Activated B cell treated with CpG ODN at 0.5 μM for 24 hours (primary cell): Measurements from ENCODE around the gene KIF5C. TPM values are rescaled to one million over a fixed set of nuclear protein-coding genes. Genes with fewer than 3 reads are reported as not detected.

Experiments
- ATAC-seq: fragments of 200-7000 bp; cut with Tn5 transposase; one replicate; pipeline ENCODE4 v1.10.0; 2021; ENCODE audit warnings: low read depth, mild to moderate bottlenecking, moderate library complexity
- CTCF ChIA-PET: fragments of 350-600 bp; sonication (Branson Sonifier 250); formaldehyde crosslinking; loops from one replicate; lab custom pipeline; 2021; ENCODE audit warnings: antibody characterized with exemption; lab: Charles Lee
- POLR2A ChIA-PET: fragments of 350-600 bp; sonication (Branson Sonifier 250); formaldehyde crosslinking; loops from one replicate; lab custom pipeline; 2021; ENCODE audit warnings: antibody characterized with exemption; lab: Charles Lee
- DNase-seq: peaks from one replicate; pipeline ENCODE4 v3.0.0; 2022
- H3K27ac Mint-ChIP-seq: one replicate; pipeline ENCODE4 v1.8.0; 2020; ENCODE audit warnings: mixed read lengths
- H3K27me3 Mint-ChIP-seq: one replicate; pipeline ENCODE4 v1.8.0; 2021; ENCODE audit warnings: mixed read lengths
- H3K36me3 Mint-ChIP-seq: one replicate; pipeline ENCODE4 v1.8.0; 2021; ENCODE audit warnings: low read depth, mixed read lengths
- H3K4me1 Mint-ChIP-seq: one replicate; pipeline ENCODE4 v1.8.0; 2021; ENCODE audit warnings: mixed read lengths
- H3K4me3 Mint-ChIP-seq: one replicate; pipeline ENCODE4 v1.8.0; 2020; ENCODE audit warnings: mild to moderate bottlenecking, mixed read lengths
- H3K9me3 Mint-ChIP-seq: one replicate; pipeline ENCODE4 v1.8.0; 2020; ENCODE audit warnings: mixed read lengths
- intact Hi-C: fragments of 100-400 bp; cut with micrococcal nuclease; formaldehyde crosslinking; loops from one replicate; pipeline ENCODE4 v1.15.1; 2024
- total RNA-seq: library from RNA; stranded (reverse); gene quantifications from 2 replicates; pipeline ENCODE4 v1.2.3, GENCODE V29; 2022
- TF ChIP-seq, protein P1 (sequence below): fragments of 200-600 bp; IDR thresholded peaks from one replicate; pipeline ENCODE4 v1.8.0; 2022; ENCODE audit warnings: antibody characterized with exemption, mild to moderate bottlenecking

The KIF5C gene
- total RNA-seq, 1 donor from 2014 or later: 2.6 TPM

DNA sequence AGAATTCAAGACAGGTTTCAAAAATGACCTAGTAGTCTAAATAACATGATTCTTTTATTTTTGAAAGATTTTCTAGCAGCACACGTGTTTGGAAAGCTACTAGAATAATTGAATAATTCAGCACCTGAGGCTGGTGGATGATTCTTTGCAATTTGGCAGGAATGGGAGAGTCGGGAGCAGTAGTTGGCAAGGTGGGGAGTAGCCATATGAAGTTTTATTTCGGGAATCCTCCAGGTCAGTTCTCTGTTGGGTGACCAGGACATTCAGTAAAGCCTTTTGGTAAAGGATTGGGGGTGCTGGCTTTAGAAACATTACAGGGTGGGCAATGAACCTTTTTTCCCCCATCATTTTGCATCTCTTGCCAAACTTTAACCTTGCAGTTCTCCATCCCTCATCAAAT is 88.4 kb downstream of the KIF5C start:
- no peak for DNase-seq
- TF ChIP-seq, protein P1, sequence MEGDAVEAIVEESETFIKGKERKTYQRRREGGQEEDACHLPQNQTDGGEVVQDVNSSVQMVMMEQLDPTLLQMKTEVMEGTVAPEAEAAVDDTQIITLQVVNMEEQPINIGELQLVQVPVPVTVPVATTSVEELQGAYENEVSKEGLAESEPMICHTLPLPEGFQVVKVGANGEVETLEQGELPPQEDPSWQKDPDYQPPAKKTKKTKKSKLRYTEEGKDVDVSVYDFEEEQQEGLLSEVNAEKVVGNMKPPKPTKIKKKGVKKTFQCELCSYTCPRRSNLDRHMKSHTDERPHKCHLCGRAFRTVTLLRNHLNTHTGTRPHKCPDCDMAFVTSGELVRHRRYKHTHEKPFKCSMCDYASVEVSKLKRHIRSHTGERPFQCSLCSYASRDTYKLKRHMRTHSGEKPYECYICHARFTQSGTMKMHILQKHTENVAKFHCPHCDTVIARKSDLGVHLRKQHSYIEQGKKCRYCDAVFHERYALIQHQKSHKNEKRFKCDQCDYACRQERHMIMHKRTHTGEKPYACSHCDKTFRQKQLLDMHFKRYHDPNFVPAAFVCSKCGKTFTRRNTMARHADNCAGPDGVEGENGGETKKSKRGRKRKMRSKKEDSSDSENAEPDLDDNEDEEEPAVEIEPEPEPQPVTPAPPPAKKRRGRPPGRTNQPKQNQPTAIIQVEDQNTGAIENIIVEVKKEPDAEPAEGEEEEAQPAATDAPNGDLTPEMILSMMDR: no peak
- Mint-ChIP-seq H3K36me3 (peaks cover 2% of the 10 kb centered on the region), H3K27me3 (peaks cover 2% of the 10 kb centered on the region), H3K4me3 (no peak overlapping the region), H3K4me1 (peaks cover 7% of the 10 kb centered on the region), H3K27ac (no peak overlapping the region), H3K9me3 (no peaks in the 10 kb centered on the region)
- ATAC-seq: no peak
- intact Hi-C loops: no loop called here
- POLR2A ChIA-PET: no interaction called here
- CTCF ChIA-PET: no interaction called here

DNA sequence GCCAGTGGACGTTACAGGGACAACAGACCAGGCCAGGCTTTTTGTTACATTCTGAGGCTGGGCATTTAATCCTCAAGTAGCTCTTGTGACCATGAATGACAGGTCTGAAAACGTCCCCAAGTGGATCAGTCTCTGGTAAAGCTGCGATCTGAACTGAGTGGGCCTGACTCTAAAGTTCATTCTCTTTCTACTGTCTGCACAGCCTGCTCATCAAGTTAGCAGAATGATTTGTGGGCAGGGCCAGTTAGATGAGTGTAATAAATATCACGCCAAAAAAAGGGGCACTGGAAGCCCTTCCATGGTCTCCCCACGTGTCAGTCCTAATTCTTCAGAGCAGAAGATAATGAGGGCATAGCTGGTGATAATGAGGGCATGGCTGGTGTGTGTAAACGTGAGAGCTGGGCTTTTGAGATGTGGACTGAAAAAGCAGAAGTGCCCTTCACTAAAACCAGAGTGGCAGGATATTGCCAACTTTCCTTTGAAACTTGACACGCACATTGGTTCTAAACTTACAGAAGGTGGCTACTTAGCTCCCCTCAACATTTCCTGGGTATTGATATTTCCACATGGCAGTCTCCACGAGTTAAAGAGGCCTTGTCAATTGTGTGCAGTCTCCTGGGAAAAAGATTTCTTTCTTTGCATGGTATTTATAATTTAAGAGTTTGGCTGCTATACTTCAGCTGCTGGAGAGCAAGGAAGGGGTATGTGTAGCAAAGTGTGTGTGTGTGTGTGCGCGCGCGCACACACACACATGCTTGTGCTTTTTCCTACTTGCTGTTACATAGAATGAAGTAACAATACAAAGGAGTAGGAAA is 90.8 kb downstream of the KIF5C start:
- CTCF ChIA-PET: no interaction called here
- POLR2A ChIA-PET: no interaction called here
- peaks cover 7% of the 10 kb centered on the region for H3K4me1 Mint-ChIP-seq
- TF ChIP-seq, protein P1: no peak
- ATAC-seq (no peak), DNase-seq (no peak)
- H3K27ac Mint-ChIP-seq: no peak overlapping the region
- intact Hi-C loops: no loop called here
- no peak overlapping the region for H3K4me3 Mint-ChIP-seq
- H3K36me3 Mint-ChIP-seq: peaks cover 2% of the 10 kb centered on the region
- no peaks in the 10 kb centered on the region for H3K9me3 Mint-ChIP-seq
- peaks cover 2% of the 10 kb centered on the region for H3K27me3 Mint-ChIP-seq

DNA sequence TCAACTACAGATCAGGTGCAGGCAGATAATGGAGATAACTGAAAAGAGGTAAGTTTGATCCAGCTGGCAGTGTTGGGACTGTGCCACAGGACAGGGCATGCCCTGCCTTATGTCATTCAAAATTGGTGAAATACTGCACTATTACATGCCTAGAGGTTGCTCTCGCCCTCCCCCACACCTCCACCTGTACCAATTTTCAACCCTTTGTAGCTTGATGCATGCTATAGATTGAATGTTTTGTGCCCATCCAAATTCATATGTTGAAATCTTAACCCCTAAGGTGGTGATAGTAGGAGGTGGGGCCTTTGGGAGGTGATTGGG is 91.4 kb downstream of the KIF5C start:
- TF ChIP-seq, protein P1: no peak
- Mint-ChIP-seq H3K9me3 (no peaks in the 10 kb centered on the region), H3K27me3 (peaks cover 2% of the 10 kb centered on the region), H3K4me3 (no peak overlapping the region), H3K27ac (no peak overlapping the region), H3K4me1 (peaks cover 8% of the 10 kb centered on the region), H3K36me3 (peaks cover 2% of the 10 kb centered on the region)
- intact Hi-C loops: no loop called here
- POLR2A ChIA-PET: no interaction called here
- CTCF ChIA-PET: no interaction called here
- no peak for DNase-seq
- no peak for ATAC-seq

DNA sequence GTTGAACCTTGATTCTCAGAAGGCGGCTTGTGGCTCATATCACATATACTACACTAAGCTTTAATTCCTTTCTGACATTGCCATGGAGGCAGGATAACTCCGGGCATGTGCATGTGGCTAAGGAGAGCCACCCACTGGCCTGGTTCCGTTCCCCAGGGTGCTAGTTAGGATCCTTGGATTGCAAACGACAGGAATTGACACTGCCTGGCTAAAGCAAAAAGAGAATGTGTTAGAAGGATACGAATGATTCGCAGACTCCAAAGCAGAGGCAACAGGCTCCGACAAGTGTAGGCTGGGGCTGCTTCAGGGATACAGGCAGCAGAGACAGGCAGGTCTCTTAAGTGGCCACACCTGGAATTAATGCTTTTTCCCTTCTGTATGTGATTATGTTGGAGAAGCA is 92.0 kb downstream of the KIF5C start:
- DNase-seq: no peak
- ChIA-PET POLR2A (no interaction called here), CTCF (no interaction called here)
- H3K9me3 Mint-ChIP-seq: no peaks in the 10 kb centered on the region
- peaks cover 11% of the 10 kb centered on the region for H3K4me1 Mint-ChIP-seq
- no peak for ATAC-seq
- H3K36me3 Mint-ChIP-seq: no peaks in the 10 kb centered on the region
- intact Hi-C loops: no loop called here
- H3K4me3 Mint-ChIP-seq: no peak overlapping the region
- H3K27ac Mint-ChIP-seq: no peak overlapping the region
- TF ChIP-seq, protein P1: no peak
- H3K27me3 Mint-ChIP-seq: no peaks in the 10 kb centered on the region

DNA sequence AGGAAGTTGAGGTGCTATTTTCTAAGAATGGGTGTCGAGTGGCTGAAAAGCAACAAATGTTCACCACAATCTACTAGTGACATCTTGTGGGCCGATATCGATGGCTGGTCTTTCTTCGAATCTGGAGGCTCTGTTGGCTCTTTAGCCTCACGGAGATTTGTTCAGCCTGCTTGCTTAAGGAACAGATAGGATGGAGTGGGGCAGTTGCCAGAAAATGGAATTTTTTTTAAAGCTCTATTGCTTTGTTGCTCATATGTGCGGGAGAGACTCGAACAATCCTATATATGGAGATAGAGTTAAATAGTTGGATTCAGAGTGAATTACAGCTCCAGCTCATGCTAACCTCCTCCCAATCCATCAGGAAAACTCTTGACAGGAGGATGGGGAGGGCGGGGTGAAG is 92.6 kb downstream of the KIF5C start:
- ATAC-seq (no peak), DNase-seq (no peak)
- ChIA-PET POLR2A (no interaction called here), CTCF (no interaction called here)
- intact Hi-C loops: no loop called here
- Mint-ChIP-seq H3K36me3 (no peaks in the 10 kb centered on the region), H3K9me3 (no peaks in the 10 kb centered on the region), H3K27me3 (no peaks in the 10 kb centered on the region), H3K27ac (no peak overlapping the region), H3K4me1 (peaks cover 11% of the 10 kb centered on the region), H3K4me3 (no peak overlapping the region)
- TF ChIP-seq, protein P1: no peak
